Neutrophil (primary cell): ENCODE results near the gene HDLBP.

Experiments
- H3K27ac ChIP-seq: fragments of 200-600 bp; sonication (generic); 2 replicates; pipeline ENCODE4 v1.5.1; 2016; ENCODE audit warnings: mild to moderate bottlenecking, moderate library complexity
- H3K27me3 ChIP-seq: fragments of 200-600 bp; sonication (generic); 2 replicates; pipeline ENCODE4 v1.6.0; 2016; ENCODE audit warnings: mild to moderate bottlenecking
- H3K36me3 ChIP-seq: fragments of 200-600 bp; sonication (generic); 2 replicates; pipeline ENCODE4 v1.5.1; 2017
- H3K4me1 ChIP-seq, 2 experiments: fragments of 200-600 bp in 1 of 2; sonication (generic) in 1 of 2; 1 replicate in 1 of 2; 2 replicates in 1 of 2; pipeline versions ENCODE4 v1.5.1 to v1.6.1; 2013 to 2016; ENCODE audit warnings: low read depth in 1 of 2, low read length in 1 of 2, mild to moderate bottlenecking in 1 of 2, moderate library complexity in 1 of 2; ENCODE audit not compliant: control insufficient read depth in 1 of 2, insufficient read depth in 1 of 2
- H3K4me3 ChIP-seq, 2 experiments: fragments of 200-600 bp in 1 of 2; sonication (generic) in 1 of 2; 1 replicate in 1 of 2; 2 replicates in 1 of 2; pipeline ENCODE4 v1.5.1; 2013 to 2016; ENCODE audit warnings: low read depth in 1 of 2, low read length in 1 of 2, mild to moderate bottlenecking in 1 of 2, moderate library complexity in 1 of 2
- H3K9me3 ChIP-seq: fragments of 200-600 bp; sonication (generic); 2 replicates; pipeline ENCODE4 v1.5.1; 2016
- CTCF ChIP-seq: fragments of 200-600 bp; sonication (generic); IDR thresholded peaks from 2 replicates; pipeline ENCODE4 v1.5.1; 2016; ENCODE audit warnings: antibody characterized with exemption

Gene HDLBP

GRCh38 chr2:241265506-241265905, 50.0 kb downstream of the HDLBP start:
- H3K27ac ChIP-seq, result no peak overlapping the region
- H3K36me3 ChIP-seq, result peaks cover 74% of the 10 kb centered on the region
- no peaks in the 10 kb centered on the region for H3K27me3 ChIP-seq
- no peaks in the 10 kb centered on the region for H3K9me3 ChIP-seq
- TF ChIP-seq CTCF, result no peak
- H3K4me1 ChIP-seq, result peaks cover 6 to 8% of the 10 kb centered on the region in 2 experiments
- H3K4me3 ChIP-seq, result no peak overlapping the region

GRCh38 chr2:241263061-241263460, 52.4 kb downstream of the HDLBP start:
- Histone ChIP-seq H3K27ac (no peak overlapping the region), H3K4me3 (no peak overlapping the region), H3K9me3 (no peaks in the 10 kb centered on the region), H3K27me3 (no peaks in the 10 kb centered on the region), H3K4me1 (no peaks in the 10 kb centered on the region), H3K36me3 (peaks cover 90% of the 10 kb centered on the region)
- no peak for TF ChIP-seq CTCF

- no peaks in the 10 kb centered on the region for H3K4me1 ChIP-seq
- TF ChIP-seq CTCF, result no peak
These were observed 53.8 kb downstream of the HDLBP start for GRCh38 chr2:241261628-241262027.

GRCh38 chr2:241260911-241261310, 54.6 kb downstream of the HDLBP start:
- H3K4me3 ChIP-seq, result no peak overlapping the region
- H3K4me1 ChIP-seq, result no peaks in the 10 kb centered on the region
- no peak for TF ChIP-seq CTCF
- no peak overlapping the region for H3K27ac ChIP-seq
- no peaks in the 10 kb centered on the region for H3K27me3 ChIP-seq
- peaks cover 83% of the 10 kb centered on the region for H3K36me3 ChIP-seq
- H3K9me3 ChIP-seq, result no peaks in the 10 kb centered on the region

More at GRCh38 chr2:241261628-241262027, 53.8 kb downstream of the HDLBP start:
- peaks cover 83% of the 10 kb centered on the region for H3K36me3 ChIP-seq
- no peak overlapping the region for H3K4me3 ChIP-seq
- no peak overlapping the region for H3K27ac ChIP-seq
- H3K9me3 ChIP-seq, result no peaks in the 10 kb centered on the region
- H3K27me3 ChIP-seq, result no peaks in the 10 kb centered on the region

- H3K9me3 ChIP-seq, result no peaks in the 10 kb centered on the region
- H3K36me3 ChIP-seq, result peaks cover 83% of the 10 kb centered on the region
- no peak overlapping the region for H3K4me3 ChIP-seq
These were observed 56.8 kb downstream of the HDLBP start for GRCh38 chr2:241258505-241259280.

More at GRCh38 chr2:241258505-241259280, 56.8 kb downstream of the HDLBP start:
- Histone ChIP-seq H3K4me1 (no peaks in the 10 kb centered on the region), H3K27ac (no peak overlapping the region), H3K27me3 (no peaks in the 10 kb centered on the region)
- no peak for TF ChIP-seq CTCF
